GM19043 (cell line): Measurements from ENCODE around the gene ZNF831.

ENCODE experiments used
- ATAC-seq: cut with Tn5 transposase; IDR thresholded peaks from one replicate; pipeline ENCODE4 v1.9.1; 2021; ENCODE audit warnings: low read depth; ENCODE audit not compliant: unreplicated experiment

ZNF831 gene

GRCh38 chr20:59177266-59178250 is 13.9 kb downstream of the ZNF831 start:
- no peak for ATAC-seq

DNA sequence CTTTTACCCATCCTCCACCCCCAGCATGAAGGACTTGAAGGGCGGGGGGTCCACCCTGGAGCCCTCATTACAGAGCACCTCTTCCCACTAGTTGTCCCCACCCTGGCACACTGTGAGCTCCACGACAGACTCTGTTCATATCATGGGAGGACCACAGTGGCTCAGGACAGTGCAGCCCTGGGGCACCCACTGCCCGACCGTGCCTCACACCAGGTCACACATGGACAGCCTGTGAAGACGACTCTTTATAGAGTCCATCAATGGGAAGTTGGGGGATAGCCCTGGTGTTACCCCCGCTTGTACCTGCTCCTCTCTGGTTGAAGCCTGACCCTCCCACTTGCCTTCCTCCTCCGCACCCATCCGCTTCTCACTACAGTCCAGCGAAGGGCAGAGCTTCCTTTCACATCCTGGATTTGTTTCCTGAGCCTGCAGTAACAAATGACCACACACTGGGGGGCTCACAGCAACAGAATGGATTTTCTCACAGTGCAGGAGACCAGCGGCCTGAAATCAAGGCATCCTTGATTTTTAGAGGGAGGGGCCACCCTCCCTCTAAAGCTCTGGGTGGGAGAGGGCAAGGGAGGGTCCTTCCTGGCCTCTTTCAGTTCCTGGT is 15.5 kb downstream of the ZNF831 start:
- ATAC-seq = no peak

GRCh38 chr20:59179988-59180387 is 16.4 kb downstream of the ZNF831 start:
- no peak for ATAC-seq

DNA sequence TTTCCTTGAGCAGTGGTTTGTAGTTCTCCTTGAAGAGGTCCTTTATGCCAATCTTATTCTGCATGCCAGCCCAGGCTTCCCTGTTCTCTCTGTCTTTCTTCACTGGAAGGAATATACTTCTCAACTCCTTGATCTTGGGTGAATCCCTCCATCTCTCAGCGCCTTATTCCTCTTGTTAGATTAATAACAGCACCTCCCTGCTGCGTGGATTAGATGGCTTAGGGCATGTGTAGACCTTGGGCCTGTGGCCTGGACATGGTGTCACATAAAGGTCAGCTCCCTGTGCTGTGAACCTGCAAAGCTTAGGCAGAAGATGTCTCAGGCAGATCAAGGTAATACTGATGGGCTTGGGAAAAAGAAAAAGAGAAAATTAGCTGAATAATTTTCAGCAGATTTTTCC is 18.3 kb downstream of the ZNF831 start:
- ATAC-seq = no peak

GRCh38 chr20:59182401-59183044 is 18.9 kb downstream of the ZNF831 start:
- ATAC-seq = no peak

DNA sequence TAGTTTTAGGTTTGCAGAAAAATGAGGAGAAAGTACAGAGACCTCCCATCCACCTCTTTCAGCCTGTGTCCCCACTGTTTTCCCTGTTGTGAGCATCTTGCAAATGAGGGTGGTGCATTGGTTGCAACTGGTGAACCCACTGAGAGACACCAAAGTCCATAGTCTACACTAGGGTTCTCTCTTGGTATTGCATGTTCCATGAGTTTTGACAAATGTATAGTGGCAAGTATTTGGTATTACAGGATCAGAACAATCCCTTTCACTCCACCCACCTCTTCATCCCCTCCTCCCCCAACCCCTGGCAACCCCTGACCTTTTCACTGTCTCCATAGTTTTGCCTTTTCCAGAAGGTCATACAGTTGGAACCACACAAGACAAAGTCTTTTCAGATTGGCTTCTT is 20.1 kb downstream of the ZNF831 start:
- ATAC-seq = no peak

DNA sequence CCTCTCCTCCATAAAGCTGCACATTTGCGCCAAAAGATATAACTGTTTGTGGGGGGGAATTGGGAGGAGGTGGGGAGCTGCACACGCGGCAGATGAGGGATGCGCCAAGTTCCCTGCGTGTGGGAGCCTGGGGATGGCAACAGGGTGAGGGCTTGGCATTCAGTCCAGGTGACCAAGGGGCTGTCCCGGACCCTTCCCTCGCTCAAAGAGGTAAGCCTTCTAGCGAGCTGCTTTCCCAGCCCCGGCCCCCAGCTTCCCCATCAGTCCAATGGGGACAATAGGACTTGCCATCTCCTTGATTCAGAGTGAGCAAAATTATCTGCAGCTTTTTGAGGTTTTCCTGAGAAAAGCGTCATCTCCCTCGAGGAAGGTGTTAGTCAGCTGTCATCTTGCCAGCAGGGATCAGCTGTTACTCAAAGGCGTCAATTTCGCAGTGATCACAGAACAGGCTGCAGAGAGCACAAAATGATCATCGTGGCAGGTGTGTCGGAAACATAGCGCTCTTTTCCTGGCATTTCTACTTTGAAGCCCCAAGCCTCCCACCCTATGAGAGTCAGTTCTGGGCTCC is 21.3 kb downstream of the ZNF831 start:
- ATAC-seq = no peak

DNA sequence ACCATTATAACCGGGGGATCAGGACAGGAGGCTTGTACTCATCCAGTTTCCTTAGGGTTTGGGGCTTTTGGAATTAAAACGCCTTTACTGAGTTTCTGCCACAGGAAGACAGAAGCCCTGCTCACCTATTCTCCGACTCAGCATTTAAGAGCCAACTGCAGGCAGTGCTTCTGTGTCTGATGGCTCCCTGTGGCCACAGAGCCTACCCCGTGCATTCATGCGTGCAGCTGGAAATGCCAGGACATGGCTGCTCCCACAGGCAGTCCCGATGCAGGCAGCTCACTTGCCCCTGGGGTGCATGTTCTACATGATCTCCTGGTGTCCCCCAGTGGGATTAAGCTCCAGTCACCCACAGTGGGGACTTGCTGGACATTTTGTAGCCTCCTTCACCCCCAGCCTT is 22.2 kb downstream of the ZNF831 start:
- no peak for ATAC-seq

GRCh38 chr20:59190466-59190865 is 26.8 kb downstream of the ZNF831 start:
- ATAC-seq = no peak

GRCh38 chr20:59191036-59191755 is 27.6 kb downstream of the ZNF831 start:
- ATAC-seq = no peak

GRCh38 chr20:59191756-59192532 is 28.3 kb downstream of the ZNF831 start:
- ATAC-seq = no peak

DNA sequence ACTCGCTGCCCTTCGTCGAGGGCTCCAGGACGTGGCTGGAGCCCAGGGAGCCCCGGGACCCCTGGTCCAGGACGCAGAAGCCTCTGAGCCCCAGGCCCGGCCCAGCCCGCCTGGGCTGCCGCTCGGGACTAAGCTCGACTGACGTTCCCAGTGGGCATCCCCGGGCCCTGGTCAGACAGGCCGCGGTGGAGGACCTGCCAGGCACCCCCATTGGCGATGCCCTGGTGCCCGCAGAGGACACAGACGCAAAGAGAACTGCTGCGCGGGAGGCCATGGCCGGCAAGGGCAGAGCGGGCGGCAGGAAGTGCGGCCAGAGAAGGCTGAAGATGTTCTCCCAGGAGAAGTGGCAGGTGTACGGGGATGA is 28.9 kb downstream of the ZNF831 start:
- no peak for ATAC-seq

- ATAC-seq = no peak
These were observed 29.7 kb downstream of the ZNF831 start for GRCh38 chr20:59193325-59193724.

DNA sequence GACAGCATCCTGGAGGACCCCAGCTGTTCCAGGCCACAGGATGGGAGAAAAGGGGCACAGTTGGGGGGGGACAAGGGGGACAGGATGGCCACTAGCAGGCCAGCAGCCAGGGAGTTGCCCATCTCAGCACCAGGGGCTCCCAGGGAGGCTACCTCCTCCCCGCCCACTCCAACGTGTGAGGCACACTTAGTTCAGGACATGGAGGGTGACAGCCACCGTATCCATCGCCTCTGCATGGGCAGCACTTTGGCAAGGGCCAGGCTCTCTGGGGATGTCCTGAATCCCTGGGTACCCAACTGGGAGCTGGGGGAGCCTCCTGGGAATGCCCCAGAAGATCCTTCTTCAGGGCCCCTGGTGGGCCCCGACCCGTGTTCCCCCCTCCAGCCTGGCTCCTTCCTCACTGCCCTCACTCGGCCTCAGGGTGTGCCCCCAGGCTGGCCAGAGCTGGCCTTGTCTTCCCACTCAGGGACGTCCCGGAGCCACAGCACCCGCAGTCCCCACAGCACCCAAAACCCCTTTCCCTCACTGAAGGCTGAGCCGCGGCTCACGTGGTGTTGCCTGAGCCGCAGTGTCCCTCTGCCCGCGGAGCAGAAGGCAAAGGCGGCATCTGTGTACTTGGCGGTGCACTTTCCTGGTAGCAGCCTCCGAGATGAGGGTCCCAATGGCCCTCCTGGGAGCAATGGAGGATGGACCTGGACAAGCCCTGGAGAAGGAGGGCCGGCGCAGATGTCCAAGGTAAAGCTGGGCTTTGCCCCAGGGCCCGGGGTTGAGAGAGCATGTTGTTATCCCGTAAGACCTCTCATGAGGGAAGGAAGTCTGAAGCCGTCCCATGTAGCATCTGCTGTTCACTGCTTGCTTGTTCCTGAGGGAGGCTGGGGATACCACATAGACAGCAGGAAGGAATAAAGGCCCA is 30.7 kb downstream of the ZNF831 start:
- no peak for ATAC-seq

- no peak for ATAC-seq
These were observed 31.8 kb downstream of the ZNF831 start for GRCh38 chr20:59195316-59195993.

GRCh38 chr20:59204165-59204894 is 40.7 kb downstream of the ZNF831 start:
- no peak for ATAC-seq

GRCh38 chr20:59205044-59205443 is 41.4 kb downstream of the ZNF831 start:
- no peak for ATAC-seq

GRCh38 chr20:59207235-59207634 is 43.6 kb downstream of the ZNF831 start:
- no peak for ATAC-seq
